PFSK-1 (cell line): Measurements from ENCODE around the gene CCP110.

ENCODE experiments used
- POLR2AphosphoS5 ChIP-seq: IDR thresholded peaks from 2 replicates; pipeline ENCODE4 v1.6.1; 2012; ENCODE audit warnings: low read depth, mild to moderate bottlenecking, control low read depth, low read length, moderate library complexity
- SIN3A ChIP-seq: IDR thresholded peaks from 2 replicates; pipeline ENCODE4 v1.6.1; 2012; ENCODE audit warnings: mild to moderate bottlenecking, low read length, moderate library complexity, borderline replicate concordance; ENCODE audit not compliant: insufficient read depth
- TAF1 ChIP-seq: IDR thresholded peaks from 2 replicates; pipeline ENCODE4 v1.6.1; 2012; ENCODE audit warnings: low read length, control low read depth, borderline replicate concordance; ENCODE audit not compliant: insufficient read depth

CCP110 gene

DNA sequence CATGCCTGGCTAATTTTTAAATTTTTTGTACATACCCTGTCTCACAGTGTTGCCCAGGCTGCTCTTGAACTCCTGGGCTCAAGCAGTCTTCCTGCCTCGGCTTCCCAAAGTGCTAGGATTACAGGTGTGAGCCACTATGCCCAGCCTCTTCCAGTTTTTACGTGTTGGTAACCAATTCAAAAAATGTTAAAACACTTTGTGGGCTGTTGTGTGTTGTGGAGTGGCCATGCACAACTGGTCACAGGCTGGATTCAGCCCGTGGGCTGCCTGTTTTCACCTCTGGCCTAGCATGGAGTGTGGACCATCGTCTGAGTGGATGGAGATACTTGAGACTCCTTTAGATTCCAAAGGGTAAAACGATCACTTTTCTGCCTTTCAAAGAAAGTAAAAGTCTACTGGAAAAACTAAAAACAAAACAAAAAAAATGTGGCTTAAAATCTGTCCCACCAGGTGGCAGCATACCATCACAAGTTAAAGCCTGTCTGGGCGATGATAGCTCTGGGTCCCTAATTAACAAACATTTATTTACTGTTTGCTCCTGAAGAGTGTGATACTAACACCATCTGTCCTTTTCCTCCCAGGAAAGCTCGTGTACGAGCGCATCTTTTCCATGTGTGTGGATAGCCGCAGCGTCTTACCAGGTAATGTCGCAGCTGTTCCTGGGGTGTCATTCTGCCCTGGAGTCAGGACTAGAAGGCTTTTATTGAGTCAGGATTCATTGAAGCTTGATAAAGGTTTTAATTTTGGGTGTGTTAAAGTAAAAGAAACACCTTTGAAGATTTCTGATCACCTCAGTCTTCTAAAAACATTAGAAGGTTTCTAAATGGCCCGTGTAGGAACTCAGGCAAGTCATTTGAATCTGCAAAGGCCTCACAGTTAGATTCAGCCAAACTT is 77.6 kb downstream of the CCP110 start:
- TF ChIP-seq POLR2AphosphoS5 (no peak), SIN3A (no peak), TAF1 (no peak)
